ENCODE measurements around the gene TBKBP1.

GRCh38 chr17:47728214-47728877, 34.4 kb downstream of the TBKBP1 start:
- TF ChIP-seq POLR2AphosphoS5 (IDR thresholded peaks at IDR 0.05) (no peak), POLR2A (IDR thresholded peaks at IDR 0.05) (no peak)
- TF ChIP-seq, protein P1, sequence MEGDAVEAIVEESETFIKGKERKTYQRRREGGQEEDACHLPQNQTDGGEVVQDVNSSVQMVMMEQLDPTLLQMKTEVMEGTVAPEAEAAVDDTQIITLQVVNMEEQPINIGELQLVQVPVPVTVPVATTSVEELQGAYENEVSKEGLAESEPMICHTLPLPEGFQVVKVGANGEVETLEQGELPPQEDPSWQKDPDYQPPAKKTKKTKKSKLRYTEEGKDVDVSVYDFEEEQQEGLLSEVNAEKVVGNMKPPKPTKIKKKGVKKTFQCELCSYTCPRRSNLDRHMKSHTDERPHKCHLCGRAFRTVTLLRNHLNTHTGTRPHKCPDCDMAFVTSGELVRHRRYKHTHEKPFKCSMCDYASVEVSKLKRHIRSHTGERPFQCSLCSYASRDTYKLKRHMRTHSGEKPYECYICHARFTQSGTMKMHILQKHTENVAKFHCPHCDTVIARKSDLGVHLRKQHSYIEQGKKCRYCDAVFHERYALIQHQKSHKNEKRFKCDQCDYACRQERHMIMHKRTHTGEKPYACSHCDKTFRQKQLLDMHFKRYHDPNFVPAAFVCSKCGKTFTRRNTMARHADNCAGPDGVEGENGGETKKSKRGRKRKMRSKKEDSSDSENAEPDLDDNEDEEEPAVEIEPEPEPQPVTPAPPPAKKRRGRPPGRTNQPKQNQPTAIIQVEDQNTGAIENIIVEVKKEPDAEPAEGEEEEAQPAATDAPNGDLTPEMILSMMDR (IDR thresholded peaks at IDR 0.05) = no peak

All from transverse colon (tissue), 4 donors.